GM15510 (cell line): ENCODE results near the gene LCP2.
A peak's percentile ranks its signal among the peaks of the same experiment; 100 is the strongest.

Experiments used
- POLR2A ChIP-seq: IDR thresholded peaks from 3 replicates; pipeline ENCODE4 v1.6.1; 2011; ENCODE audit warnings: borderline replicate concordance; ENCODE audit not compliant: insufficient read length; ENCODE audit errors: extremely low read depth

Gene LCP2

DNA sequence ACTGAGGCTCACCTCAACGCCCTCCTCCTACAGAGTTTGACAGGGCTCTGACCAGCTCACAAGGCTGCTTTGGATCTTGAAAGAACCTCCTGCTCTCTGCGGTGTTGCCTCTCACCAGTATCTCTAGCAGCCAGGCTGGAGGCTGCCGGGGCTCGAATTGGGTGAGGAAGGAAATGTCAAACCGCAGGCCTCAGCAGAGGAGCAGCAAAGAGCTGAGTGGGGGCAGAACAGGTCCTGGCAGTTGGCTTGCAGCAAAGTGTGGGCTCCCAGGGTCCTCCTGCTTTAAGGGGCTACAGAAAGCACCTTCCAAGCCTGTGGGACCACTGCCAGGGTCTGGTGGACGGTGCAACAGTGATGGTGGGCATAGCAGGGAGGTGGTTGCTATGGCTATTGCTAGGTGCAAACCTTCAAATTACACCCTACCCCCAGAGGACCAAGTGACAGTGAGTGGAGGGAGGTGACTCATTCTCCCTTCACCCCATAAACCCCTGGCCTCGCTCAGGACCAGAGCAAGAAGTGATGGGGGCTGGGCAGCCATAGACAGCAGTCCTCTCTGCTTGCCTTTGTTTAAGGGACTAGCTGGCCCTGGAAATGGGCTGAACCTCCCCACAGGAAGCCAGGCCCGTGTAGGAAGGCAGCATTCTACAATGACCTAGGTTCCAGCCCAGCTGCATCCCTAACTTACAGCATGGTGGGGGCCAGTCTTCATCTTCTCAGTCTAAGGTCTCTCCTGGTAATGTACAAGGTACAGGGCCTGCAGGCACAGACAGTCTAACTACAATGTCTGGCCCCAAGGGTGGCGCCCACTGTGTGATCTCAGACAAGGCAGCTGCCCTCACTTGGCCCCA lies 18.7 kb downstream of the LCP2 start:
- peak; percentile 30 for TF ChIP-seq POLR2A

DNA sequence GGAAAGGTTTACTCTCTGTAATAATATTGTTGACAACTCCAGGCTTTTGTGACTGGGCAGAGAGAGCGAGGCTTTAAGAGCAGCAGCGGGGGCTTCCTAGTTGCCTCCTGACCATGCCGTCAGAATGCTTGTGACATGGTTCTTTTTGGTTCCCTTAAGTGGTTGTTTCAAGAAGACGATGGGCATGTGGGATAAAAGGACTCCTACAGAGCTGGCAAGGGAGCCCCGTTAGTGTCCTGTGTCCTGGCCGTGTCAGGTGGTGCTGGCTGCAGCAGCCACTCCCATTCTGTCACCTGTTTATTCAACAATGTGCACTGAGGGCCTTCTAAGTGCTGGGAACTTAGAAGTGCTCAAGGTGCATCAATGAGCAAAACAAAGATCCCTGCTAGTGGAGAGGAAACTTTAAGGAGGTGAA lies 19.7 kb downstream of the LCP2 start:
- no peak for TF ChIP-seq POLR2A

GRCh38 chr5:170276140-170276539 lies 21.4 kb downstream of the LCP2 start:
- no peak for TF ChIP-seq POLR2A

- no peak for TF ChIP-seq POLR2A
Observed at GRCh38 chr5:170275376-170275994, 22.1 kb downstream of the LCP2 start.

DNA sequence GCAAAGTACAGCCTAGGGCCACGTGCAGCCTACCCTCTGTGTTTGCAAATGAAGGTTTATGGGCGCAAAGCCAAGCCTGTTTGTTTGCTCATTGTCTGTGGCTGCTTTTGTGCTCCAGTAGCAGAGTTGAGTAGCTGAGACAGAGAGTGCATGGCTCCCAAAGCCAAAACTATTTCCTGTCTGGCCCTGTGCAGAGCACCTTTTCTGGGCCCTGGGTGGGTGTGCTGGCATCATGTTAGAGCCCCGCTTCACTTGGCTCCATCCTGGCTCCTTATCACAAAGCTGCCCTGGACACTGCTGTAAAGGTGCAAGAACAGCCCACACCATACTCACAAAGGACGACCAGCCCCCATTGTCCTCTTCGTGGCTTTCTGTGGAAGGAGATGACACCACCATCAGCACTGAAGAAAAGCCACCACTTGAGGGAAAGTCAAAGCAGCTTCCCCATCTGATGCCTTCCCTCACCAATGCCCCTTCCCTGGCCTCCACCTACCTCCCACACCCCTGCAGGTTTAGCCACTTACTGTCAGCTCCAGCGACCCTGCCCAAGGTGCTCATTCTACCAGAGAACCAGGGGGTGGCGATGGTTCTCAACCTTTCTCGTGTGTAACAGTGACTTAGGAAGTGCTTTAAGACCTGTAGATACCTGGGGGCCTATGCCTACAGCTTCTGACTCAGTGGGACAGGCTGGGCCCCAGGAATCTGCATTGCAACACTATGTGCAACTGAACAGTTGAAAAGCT lies 23.4 kb downstream of the LCP2 start:
- no peak for TF ChIP-seq POLR2A

DNA sequence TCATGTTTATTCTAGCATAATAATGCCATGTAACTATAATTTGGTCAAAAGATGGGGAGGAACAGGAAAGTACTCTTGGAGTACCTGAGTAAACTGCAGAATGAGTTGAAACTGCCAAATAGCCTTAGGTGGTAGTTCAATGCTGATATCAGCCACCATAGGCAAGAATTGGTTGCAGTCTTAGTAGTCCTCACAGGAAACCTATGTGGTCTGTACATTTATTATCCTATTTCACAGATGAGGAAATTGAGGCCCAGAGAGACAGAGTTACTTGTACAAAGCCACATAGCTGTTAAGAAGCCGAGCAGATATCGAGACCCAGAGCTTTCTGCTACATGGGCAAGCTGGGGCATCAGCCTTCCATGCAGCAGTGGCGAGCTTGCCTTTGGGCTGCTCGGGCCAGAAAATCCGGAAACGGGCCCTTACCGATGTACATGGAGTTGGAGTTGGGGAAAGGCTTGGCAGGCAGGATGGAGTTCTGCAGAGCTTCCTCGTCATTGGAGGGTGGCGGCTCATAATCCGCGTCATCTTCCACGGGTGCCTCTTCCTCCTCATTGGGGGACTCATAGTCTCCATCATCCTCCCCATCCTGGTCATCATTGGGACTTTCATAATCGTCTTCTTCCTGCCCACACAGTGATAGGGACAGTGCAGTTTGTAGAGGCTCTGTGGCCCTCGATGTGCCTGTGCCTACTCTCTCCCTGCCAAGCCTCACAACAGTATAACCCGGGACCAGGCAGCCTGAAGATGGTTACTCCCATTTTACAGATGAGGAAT lies 27.1 kb downstream of the LCP2 start:
- no peak for TF ChIP-seq POLR2A

- no peak for TF ChIP-seq POLR2A
Observed at GRCh38 chr5:170269579-170269978, 28.0 kb downstream of the LCP2 start.

- TF ChIP-seq POLR2A = no peak
Observed at GRCh38 chr5:170268884-170269283, 28.7 kb downstream of the LCP2 start.

GRCh38 chr5:170268153-170268689 lies 29.4 kb downstream of the LCP2 start:
- TF ChIP-seq POLR2A = no peak

GRCh38 chr5:170267431-170268152 lies 30.0 kb downstream of the LCP2 start:
- no peak for TF ChIP-seq POLR2A

DNA sequence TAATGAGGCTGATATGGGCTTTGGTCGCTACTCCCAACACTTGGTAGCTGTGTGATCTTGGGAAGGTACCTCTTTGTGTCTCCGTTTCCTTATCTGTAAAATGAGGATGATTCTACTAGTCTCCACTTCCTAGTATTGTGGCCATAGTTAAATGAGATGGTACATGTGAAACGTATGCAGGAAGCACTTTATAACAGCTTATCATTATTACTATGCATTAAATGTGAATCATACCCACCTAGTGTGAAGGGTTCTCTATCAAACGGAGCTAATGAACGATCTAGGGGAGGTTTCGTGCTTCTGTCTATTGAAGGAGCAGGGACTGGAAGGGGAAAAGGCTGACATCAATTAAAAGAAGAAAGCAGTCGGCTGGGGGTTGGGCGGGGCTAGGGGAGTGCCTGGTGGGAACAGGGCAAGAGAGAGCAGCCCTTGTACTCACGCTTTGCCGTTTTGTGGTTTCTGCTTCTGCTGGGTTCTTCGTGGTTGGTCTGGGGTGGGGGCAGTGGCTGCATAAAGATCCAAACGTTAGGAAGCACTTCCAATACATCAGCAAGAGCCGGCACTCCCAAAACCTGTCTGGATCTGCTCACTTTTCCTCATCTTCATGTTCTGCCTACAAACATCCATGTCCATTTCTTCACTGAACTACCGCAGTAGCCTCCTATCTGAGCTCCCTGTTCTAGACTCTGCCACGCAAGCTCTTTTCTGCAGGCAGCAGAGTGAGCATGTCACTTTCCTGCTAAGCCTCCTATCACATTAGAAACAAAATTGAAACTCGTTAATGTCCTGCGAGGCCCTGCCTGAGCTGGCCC lies 30.8 kb downstream of the LCP2 start:
- no peak for TF ChIP-seq POLR2A

DNA sequence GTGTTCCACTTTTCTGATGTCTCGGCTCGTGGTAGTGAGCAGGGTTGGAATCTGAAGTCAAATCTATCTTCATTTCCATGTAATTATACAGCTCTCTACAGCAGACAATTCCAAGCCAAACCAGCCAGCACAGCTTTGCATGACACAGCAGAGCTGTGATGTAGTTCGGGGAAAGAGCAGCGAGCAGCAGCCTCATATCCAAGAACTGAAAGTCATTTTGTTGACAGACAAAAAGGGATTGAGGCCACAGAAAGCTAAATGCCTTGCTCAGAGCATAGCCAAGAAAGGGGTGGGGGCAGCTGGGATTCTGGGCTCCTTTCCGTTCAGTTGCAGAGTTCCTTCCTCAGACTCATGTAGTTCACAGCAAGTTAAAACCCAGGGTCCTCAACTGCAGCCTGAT lies 32.1 kb downstream of the LCP2 start:
- TF ChIP-seq POLR2A = no peak

DNA sequence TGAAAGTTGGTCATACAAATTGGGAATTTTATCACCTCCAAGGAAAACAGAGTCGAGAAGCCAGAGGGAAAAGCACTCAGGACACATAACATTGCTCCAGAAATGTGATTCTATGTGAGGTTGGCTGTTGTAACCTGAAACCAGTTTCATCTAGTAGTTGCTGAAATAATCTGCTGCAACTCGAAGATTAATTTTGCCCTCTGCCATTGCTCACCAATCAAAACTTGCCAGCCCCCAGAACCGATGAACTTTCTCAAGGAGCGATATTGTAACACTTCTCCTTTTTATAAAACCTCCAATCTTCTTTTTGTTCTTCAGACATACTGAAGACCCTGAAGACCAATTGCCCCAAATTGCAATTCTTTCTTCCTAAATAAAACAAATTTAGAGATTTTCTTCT lies 33.7 kb downstream of the LCP2 start:
- TF ChIP-seq POLR2A = no peak
